ENCODE results near the gene CNTN1.

The CNTN1 gene

DNA sequence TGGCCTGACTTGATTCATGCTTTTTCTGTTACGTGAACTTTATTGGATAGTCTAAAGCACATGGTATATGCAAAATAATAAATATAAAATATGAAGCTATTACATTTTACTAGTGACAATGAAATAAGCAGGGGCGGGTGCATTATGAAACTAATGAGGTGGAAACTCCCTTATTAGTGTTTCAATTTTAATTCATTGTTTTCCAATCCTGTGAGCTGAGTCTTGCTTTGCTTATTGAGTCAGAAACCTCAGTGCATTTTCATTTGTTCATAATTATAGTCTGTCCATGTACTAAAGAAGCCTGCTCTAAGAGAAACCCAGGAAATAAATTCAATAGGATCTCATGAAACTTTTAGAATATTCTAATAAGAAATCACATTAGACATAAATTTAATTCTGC lies 78.5 kb downstream of the CNTN1 start:
- no peak for DNase-seq (ENCODE audit: low spot score)

DNA sequence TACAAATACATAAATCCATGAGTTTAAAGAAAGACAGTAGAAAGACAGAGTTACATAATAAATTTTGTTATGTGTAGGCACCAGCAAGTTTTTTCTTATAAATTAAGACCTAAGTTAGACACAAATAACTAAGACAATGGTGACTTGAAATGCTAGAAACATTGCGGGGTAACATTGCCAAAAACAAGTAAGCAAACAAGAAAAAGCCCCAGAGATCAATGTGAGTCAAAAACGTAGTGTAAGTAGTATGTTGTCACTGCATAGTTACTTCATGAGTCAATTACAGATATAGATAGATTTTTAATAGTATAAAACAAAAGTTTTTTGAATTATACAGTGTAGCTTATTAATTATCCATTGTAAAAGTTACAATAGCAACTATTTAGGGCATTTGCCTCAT lies 83.4 kb downstream of the CNTN1 start:
- DNase-seq (ENCODE audit: low spot score) = no peak

DNA sequence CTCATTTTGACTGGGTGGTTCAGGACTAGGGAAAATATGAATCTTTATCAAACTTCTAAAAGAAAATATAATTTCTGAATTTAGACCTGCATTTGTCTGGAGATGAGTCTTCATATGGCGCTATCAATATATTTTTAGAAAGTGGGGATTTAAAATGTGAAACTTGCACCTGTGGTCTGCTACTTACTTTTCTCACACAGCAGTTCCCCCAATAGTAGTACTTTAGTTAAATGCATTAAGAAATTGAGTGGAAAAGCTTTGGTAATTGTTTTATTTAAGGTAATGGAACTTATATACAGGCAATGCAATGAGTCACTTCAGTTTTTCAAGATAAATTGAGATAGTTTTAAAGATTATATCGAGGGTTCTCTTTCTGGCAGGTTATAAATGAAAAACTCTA lies 91.9 kb downstream of the CNTN1 start:
- no peak for DNase-seq (ENCODE audit: low spot score)

DNA sequence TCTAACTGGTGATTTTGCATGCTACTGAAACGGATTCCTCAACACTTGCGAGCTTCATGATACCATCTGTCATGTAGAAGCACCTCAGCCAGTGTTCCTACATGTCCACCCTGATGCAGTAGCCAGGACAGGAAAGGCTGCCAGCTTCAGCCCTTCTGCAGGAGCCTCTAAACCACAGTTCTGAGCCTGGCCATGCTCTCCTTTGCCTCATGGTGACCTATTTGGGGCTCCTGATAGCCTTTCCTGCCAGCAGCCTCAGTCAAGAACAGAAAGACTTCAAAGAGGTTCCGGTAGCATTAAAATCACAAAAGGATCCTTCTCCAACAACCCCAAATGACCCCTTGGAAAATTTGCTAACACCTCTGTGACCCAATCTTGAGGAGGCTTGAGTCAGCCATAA lies 96.0 kb downstream of the CNTN1 start:
- DNase-seq (ENCODE audit: low spot score) = no peak

DNA sequence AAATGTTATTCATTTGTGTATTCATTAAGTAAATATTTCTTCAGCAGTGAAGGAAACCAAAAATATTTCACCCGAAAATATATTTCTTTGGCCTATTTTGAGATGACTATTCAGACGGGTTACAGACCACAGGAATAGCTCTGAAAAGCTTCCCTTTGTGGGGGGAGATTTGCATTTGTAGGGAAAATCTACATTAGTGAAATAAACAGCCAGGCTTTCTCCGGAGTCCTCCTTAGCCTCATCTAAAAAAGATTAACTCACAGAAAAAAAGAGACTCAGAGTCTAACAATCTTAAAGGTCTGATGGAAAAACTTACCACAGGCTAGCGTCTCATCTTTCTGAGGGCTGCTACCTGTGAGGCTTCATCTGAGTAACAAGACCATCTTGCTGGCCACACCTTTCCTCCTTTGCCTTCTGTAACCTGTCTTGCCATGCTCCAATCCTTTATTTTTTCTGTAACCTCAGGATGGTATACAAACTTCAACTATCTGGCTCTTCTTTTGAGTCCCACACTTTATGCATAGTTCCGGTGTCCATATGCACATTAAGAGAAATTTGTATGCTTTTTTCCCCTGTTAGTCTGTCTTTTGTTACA lies 100.7 kb downstream of the CNTN1 start:
- DNase-seq (ENCODE audit: low spot score) = no peak

DNA sequence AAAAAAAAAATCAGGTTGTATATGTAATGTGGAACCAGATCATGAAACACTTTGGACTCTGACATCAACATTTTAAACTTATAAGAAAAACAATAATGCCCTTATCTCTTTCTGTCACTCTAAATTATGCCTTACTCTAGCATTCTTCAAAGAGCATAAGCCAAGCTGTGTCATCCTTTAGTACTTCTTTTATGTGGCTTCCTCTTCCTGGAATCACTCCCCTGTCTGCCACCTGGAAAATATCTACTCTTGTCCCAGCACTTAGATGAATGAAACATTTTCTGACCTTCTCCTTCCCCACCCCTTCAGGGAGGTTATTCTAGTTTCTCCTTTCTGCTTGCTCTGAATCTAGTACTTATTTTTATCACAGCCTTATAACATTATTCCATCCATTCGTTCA lies 101.2 kb downstream of the CNTN1 start:
- no peak for DNase-seq (ENCODE audit: low spot score)

DNA sequence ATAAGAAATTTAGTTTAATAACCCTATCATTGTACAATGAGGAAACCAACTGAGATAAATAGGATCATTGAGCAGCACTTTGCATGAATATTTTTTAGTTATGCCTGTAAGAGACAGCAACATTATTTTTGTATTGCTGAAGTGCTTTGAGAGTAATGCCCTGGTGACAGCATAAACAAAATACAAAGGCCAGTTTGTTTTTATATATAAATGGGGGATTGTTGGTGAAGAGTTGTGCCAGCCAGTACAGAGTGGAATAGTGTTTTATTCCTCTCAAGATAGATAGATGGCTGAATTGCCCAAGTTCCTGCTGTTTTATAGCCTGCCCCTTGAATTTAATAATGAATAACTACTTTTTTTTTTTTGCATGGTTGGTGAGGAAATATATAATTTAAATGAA lies 101.8 kb downstream of the CNTN1 start:
- peak; percentile 83 for DNase-seq (ENCODE audit: low spot score)

DNA sequence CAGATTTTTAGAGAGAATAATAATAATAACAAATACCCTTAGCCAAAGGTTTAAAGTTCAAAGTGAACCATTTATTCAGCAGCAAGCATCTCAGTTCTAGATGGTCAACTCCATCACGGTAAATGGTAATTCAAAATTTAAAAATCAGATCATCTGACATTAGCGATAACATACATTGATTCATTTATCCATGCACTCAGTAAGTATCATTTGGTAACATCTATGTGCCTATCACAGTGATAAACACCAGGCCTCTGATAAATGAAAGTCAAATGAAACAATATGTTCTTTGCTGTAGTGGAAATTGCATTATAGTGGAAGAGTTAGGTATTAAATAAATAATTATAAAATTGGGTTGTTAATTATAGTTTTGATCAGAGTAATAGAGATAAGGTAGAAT lies 108.8 kb downstream of the CNTN1 start:
- DNase-seq (ENCODE audit: low spot score) = no peak

DNA sequence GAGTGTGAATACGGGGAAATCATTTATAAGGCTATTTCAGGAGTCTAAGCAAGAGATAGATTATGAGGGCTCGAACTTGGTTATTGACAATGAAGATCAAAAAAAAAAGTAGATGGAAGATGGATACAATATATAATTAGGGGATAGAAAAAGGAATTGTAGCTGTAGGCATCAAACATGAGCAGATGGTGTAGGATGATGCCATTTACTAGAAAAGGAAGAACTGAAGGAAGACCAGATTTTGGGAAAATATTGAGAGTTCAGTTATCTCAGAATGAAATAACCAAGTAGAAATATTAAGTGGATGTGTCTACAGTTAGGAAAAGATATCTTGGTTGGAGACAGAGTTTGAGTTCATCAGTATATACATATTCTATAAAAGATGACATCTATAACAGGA lies 109.6 kb downstream of the CNTN1 start:
- DNase-seq (ENCODE audit: low spot score) = no peak

DNA sequence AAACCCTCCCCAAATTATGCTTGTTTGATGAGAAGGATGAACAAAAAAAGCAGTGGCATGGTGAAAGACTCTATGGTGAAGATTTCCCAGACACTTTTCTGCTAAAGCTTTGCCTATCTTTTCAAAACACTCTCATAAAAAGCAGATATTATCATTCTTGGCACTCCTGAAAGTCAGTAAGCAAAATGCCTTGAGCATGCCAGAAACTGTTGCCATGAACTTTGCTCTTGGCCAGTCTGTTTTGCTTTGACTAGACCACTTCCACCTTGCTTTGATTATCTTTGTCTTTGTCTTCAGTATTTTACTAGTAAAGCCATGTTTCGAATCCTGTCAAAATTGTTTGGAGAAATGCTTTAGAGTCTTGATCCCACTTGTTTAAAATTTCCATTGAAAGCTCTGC lies 110.4 kb downstream of the CNTN1 start:
- no peak for DNase-seq (ENCODE audit: low spot score)

DNA sequence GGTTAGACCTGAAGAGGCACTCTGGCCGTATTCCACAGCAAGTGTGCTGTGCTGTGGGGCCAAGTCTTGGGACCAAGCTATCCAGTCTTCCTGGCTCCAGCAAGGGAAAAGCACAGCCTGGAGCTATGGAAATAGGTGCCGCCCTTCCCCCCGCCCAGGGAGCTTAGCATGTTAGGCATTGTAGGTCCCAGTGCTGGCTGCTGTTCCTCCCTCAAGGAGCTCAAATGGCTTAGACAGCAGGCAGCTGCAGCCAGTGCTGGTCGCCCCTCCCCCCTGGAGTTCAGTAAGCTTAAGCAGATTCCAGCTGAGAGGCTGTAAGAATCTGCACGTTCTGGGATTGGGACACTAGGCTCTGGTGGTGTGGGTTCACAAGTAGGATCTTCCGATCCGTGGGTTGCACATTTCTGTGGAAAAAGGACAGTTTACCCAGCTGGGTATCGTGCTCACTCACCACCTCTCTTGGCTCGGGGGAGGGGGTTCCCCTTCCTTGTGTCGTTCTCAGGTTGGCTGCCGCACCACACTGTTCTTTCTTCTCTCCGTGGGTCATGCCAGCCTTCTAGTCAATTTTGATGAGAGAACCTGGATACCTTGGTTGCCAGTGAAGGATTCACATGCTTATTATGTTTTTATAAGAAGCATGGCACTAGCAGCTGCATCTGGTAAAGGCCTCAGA lies 127.3 kb downstream of the CNTN1 start:
- DNase-seq (ENCODE audit: low spot score) = no peak

DNA sequence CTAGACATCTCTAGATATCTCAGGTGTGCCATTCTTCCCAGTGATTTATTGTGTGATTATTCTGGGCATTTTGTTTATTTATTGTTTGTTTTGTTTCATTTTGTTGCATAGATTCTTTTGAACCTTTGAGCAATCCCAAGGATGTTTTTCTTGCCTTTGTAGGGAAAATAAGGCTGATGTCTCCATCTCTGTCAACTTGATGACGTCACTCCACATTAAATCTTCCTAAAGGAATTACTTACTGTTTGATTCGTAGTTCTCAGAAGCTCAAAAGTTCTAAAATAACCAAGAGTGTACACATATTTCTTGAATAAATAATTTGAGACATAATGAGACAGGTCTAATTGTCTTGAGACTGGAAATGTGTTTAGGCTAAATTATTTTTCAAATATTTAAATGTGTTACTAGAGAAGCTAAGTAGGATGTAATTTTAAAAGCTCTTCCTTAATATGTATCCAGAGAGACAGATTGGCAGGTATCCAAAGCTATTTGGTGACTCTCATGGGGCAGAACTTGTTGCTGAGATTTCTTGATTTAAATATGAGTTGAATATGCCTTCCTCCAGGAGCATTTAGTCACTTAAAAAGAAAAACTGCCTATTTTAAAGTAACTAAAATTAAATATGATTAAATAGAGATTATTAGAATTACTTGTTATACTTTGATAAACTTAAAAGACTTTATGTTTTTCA lies 128.7 kb downstream of the CNTN1 start:
- DNase-seq (ENCODE audit: low spot score) = no peak

DNA sequence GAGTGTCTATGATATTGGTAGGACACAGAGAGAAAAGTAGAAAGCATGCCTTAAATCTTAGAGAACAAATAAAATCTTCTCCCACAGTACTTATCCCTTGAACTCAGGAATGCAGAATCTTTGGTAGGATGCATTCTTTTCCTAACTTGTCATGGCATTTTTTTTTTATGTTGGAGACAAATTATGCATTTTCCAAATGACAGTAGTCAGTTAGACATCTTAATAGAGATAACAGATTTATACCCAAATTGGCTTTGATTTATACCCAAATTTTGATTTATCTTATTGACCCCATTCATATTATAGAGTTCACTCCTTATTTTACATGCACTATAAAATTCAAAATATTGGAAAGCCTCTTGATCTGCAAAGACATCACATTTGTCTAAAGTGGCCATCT lies 132.9 kb downstream of the CNTN1 start:
- no peak for DNase-seq (ENCODE audit: low spot score)

DNA sequence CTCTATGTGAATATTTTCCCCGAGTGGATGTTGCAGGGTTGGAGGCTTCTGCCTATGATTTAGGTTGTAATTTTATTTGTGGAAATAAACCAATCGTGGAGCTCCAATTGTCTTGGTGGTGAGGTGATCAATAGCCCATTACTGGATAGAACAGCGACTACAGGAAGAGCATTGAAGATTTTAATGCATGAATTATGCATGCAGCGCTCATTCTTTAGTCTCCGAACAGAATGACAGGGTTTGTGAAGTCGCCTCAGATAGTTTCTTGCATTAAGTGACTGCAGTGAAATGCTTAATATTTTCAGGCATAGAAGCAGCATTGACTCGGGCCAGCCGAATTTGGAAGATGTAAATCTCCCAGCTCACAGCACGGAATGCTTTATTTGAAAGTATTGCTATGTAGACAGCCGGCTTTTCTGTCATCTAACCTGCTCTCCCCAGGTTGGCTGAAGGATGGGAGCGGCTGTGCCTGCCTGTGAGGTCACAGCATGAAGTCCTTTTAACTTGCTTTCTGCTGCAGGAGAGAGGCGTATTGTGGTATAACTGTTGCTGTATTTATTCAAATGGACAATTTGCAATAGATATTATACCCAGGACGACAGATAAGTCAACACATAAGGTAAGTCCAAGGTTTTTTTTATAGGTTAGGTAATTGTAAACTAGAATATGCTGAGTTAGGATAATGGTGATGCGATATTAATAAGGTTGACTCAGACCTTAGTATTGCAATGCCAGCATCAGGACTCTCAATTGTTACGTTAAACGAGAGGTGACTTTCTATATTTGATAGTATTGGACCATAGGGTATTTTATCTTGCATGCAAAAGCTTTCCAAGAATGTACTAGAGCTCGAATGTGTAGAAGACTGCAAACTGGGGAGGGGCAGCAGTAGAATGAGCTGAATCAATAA lies 135.7 kb downstream of the CNTN1 start:
- DNase-seq (ENCODE audit: low spot score) = no peak

DNA sequence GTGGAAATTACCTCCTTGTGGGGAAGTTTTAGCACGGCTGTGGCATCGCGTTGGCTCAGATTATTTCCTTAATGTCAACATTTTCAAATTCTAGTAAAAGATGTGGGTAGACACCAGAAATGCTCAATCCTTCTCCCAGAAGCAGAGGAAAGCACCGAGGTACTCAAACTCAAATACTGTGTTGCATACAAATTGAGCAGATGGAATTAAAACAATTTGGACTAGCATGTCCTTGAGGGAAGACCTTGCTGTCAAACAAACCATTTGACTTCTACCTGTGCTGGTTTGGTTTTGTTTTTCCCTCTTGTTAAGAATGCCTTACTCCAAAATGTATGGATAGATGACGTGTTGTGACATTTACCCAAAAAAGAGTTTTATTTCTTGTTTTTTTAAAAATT lies 136.4 kb downstream of the CNTN1 start:
- no peak for DNase-seq (ENCODE audit: low spot score)

DNA sequence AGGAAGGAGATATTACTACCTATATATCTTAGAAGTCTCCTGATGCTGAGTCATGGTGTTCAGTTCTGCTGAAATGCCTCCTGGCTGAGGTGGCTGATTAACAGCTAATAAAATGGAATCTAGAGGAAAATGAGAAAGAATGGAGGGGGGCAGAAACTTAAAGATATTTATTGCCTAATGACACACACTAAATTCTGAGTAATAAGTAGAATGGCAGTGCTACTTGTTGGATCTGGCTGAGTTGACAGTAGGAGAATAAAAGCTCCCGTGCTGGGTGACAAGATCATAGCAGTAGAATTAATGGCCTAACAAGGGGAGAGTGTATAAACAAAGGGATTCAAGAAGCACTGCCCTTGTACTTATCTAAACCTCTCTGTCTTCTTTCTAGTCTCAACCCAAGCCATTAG lies 137.5 kb downstream of the CNTN1 start:
- no peak for DNase-seq (ENCODE audit: low spot score)

DNA sequence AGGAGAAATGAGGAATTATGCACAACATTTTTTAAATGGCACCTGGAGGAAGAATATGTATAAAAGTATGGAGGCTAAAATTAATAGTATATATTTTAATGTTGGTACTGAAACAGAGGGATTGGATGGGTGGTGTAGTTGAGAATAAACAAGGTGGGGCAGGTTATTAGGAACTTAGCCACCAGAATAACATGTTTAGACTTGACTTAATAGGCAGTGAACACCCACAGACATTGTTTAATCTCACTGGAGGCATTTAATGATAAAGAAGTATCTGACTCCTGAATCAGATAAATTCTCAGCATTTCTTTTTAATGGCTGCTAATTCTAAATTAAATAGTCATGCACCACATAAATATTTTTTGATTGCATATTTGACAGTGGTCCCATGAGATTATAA lies 139.7 kb downstream of the CNTN1 start:
- no peak for DNase-seq (ENCODE audit: low spot score)

DNA sequence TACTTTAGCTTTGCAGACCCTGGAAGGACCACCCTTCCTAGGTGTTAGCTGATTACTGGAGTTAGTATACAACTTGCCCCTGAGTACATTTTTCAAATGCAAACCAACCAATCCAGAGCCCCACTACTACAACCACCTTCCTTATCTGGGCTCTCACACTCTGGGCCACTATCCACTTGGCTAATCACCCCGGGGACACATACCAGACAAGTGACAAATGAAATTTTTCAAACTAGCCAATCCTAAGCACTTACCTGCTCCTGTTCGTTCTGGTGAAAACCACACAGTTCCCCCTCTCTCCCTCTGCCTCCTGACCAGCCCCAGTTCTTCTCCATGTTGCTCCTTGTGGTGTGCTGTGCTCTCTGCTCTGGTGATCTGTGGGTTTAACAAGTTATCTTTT lies 140.4 kb downstream of the CNTN1 start:
- DNase-seq (ENCODE audit: low spot score) = no peak

DNA sequence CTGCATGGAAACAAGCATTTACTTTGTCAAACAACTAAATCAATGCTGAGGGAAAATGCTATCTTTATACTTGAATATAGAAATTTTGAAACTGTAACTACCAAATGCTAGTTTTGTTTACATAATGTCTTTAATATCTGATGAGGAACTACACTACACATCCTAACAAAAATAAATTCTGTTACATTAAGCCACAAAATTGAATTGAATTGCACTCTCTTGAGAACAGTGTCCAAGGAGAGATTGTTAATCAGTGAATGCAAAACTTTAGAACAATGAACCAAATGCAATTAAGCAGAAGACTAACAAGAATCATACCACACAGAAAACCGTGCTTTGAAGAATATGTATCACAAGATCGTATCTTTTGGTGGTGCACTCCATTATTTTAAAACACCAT lies 141.6 kb downstream of the CNTN1 start:
- no peak for DNase-seq (ENCODE audit: low spot score)

DNA sequence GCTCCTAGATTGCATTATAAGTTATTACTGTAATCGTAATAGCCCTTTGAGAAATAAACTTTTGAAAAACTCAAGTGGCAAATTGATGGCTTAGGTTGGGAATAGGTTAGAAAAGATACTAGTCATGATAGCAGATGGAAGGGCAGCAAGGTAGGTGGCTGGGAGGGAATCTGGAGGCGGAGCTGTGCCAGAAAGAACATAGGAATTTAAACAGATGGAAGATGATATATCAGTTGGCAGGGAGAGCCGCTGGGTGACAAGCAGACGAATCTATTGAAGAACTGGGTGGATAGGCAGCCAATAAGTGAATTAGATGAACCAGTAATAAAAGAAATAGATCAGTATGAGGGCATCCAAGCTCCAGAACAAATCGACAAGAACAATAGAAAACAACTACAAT lies 142.1 kb downstream of the CNTN1 start:
- DNase-seq (ENCODE audit: low spot score) = no peak

DNA sequence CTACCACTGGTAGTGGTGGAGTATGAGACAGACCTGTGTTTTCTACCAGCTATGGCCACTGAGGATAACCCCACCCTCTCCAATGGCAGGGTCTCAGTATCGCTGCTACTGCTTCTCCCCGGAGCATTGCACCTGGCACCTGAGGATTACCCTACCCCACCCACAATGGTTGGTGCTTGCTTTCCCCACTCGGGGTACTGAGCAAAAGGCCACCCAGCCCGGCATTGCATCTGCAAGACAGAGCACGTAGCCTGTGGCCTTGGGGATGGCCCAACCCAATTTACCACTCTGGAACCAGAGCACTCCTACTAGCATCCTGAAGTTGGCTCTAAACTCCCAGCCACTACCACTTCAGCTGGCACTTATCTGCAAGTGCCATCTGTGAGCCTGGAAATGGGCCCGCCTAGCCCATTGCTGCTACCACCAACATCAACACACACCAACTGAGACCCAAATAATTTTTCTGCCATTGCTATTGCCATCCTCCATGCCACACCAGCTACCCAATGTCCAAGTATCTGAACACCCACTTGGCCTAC lies 145.7 kb downstream of the CNTN1 start:
- DNase-seq (ENCODE audit: low spot score) = no peak

DNA sequence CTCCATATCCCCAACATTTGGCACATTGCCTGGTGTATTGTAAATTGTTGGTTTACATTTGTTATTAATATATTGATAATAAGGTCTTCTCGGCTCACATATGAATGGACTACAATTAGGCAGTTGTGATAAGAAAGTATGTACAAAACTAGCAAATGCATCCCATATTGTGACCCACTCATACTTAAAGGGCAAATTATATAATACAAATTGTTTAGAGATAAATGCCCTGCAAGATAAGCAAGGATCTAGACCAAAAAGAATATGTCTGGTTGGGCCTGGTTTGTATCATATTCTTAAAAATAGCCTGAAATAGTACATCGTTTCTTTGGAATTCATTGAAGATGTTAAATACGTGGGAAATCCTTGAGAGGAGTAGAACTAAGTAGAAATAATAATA lies 151.3 kb downstream of the CNTN1 start:
- DNase-seq (ENCODE audit: low spot score) = no peak

All from pons (tissue), 1 donor.